ENCODE data around the gene HTRA3. TPM values are rescaled to one million over a fixed set of nuclear protein-coding genes. Genes with fewer than 3 reads are reported as not detected.

The HTRA3 gene
- total RNA-seq, 1 donor from 2014 or later = 1.6 TPM

DNA sequence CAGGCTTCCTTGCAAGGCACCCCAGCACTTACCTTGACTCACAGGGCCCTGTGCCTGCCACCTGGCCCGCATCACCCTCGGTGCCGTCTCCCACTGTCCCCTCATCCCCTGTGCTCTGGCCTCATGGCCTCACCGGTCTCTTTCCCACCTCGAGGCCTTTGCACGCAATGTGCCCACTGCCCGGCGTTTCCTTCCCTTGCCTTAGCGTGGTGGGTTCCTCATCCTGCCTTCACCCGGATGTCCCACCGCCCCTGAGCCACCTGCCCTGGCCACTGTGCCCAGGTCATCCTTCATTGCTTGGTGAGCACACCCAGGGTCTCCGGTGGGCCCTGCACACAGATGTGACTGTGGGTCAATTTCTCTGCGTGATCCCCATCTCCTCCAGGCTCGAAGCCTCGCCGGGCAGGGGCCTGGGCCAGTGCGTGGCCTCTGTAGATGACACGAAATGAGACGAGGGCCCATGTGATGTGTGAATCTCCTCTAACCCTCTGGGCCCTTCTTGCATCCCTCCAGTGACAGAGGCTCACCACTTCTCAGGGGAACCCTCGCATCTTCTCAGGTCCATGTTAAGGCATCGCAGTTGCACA lies 4.6 kb downstream of the HTRA3 start:
- H4K20me1 ChIP-seq (ENCODE audit: low read depth) = no peaks in the 10 kb centered on the region
- H3K36me3 Mint-ChIP-seq = no peaks in the 10 kb centered on the region
- H3K79me2 ChIP-seq (ENCODE audit: low read depth) = no peaks in the 10 kb centered on the region
- peak overlapping the region; percentile 94 for H3K27ac Mint-ChIP-seq
- peaks cover 7% of the 10 kb centered on the region for H3F3A ChIP-seq (ENCODE audit: low read depth)
- H3K27ac ChIP-seq = no peak overlapping the region
- peaks cover 34% of the 10 kb centered on the region for H3K27me3 Mint-ChIP-seq (ENCODE audit: insufficient read depth, low read depth)
- TF ChIP-seq EZH2 (IDR thresholded peaks at IDR 0.05) = no peak
- TF ChIP-seq, protein P1, sequence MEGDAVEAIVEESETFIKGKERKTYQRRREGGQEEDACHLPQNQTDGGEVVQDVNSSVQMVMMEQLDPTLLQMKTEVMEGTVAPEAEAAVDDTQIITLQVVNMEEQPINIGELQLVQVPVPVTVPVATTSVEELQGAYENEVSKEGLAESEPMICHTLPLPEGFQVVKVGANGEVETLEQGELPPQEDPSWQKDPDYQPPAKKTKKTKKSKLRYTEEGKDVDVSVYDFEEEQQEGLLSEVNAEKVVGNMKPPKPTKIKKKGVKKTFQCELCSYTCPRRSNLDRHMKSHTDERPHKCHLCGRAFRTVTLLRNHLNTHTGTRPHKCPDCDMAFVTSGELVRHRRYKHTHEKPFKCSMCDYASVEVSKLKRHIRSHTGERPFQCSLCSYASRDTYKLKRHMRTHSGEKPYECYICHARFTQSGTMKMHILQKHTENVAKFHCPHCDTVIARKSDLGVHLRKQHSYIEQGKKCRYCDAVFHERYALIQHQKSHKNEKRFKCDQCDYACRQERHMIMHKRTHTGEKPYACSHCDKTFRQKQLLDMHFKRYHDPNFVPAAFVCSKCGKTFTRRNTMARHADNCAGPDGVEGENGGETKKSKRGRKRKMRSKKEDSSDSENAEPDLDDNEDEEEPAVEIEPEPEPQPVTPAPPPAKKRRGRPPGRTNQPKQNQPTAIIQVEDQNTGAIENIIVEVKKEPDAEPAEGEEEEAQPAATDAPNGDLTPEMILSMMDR (IDR thresholded peaks at IDR 0.05) = no peak
- TF ChIP-seq EZH2phosphoT487 (IDR thresholded peaks at IDR 0.05) = no peak
- H3K27me3 ChIP-seq = peaks cover 30% of the 10 kb centered on the region
- H3K9me3 ChIP-seq (ENCODE audit: low read depth) = no peaks in the 10 kb centered on the region
- H3K9ac ChIP-seq = no peak overlapping the region
- no peak overlapping the region for H2AFZ ChIP-seq (replicated peaks)
- peak overlapping the region; percentile 62 for H3K4me3 Mint-ChIP-seq
- H3K4me1 ChIP-seq = peaks cover 12% of the 10 kb centered on the region
- peaks cover 2% of the 10 kb centered on the region for H3K9me3 Mint-ChIP-seq
- no peaks in the 10 kb centered on the region for H3K36me3 ChIP-seq
- no peak for DNase-seq (ENCODE audit: low spot score)
- H3K4me3 ChIP-seq = no peak overlapping the region
- peak overlapping the region; percentile 36 for H3K4me2 ChIP-seq
- peaks cover 42% of the 10 kb centered on the region for H3K4me1 Mint-ChIP-seq

DNA sequence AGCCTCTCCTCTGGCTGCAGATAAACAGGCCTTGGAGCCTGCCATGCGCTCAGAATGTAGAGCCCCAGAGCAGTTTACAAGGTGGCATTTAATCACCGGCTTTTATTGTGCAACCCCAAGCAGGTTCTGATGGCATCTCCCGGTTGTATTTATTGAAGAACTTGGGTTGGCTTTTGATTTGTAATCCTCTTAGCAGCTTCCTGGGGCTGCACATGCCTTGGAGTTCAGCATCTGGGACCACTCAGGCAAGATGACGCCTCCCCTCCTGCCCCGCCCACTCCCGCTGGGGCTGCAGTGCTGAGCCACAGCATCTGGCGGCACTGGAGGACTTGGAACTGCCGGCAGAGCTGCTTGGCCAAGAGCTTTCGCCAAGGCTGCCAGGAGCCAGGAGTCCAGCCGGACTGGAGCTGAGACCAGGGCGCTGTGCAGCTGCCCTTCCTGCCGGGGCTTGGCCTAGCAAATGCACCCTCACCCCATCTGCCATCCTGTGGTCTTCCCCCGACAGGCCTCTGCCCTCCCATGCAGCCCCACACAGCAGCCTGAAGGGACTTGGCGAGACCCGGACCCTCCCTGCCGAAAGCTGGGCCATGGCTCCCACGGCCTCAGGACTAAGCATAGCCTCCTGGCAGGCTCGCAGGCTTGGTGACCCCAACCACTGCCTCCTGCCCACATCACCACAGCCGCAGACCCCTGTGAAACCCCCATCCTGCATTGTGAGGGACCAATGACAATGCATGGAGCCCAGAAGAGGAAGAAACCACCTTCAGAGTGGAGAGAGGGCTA lies 5.4 kb downstream of the HTRA3 start:
- Mint-ChIP-seq H3K27me3 (ENCODE audit: insufficient read depth, low read depth) (peaks cover 33% of the 10 kb centered on the region), H3K27ac (peak overlapping the region; percentile 94), H3K4me1 (peaks cover 45% of the 10 kb centered on the region), H3K9me3 (peaks cover 2% of the 10 kb centered on the region), H3K36me3 (no peaks in the 10 kb centered on the region), H3K4me3 (peak overlapping the region; percentile 46)
- Histone ChIP-seq H3K4me2 (peak overlapping the region; percentile 36), H3K9ac (no peak overlapping the region), H4K20me1 (ENCODE audit: low read depth) (no peaks in the 10 kb centered on the region), H3K27me3 (peaks cover 22% of the 10 kb centered on the region), H3K27ac (no peak overlapping the region), H3K79me2 (ENCODE audit: low read depth) (no peaks in the 10 kb centered on the region), H2AFZ (replicated peaks) (no peak overlapping the region), H3K4me1 (peaks cover 12% of the 10 kb centered on the region), H3F3A (ENCODE audit: low read depth) (peaks cover 7% of the 10 kb centered on the region), H3K36me3 (no peaks in the 10 kb centered on the region), H3K4me3 (no peak overlapping the region), H3K9me3 (ENCODE audit: low read depth) (no peaks in the 10 kb centered on the region)
- DNase-seq (ENCODE audit: low spot score) = peak; percentile 95
- TF ChIP-seq EZH2phosphoT487 (IDR thresholded peaks at IDR 0.05) = no peak
- TF ChIP-seq, protein P1 (IDR thresholded peaks at IDR 0.05) = peak; percentile 32
- no peak for TF ChIP-seq EZH2 (IDR thresholded peaks at IDR 0.05)

DNA sequence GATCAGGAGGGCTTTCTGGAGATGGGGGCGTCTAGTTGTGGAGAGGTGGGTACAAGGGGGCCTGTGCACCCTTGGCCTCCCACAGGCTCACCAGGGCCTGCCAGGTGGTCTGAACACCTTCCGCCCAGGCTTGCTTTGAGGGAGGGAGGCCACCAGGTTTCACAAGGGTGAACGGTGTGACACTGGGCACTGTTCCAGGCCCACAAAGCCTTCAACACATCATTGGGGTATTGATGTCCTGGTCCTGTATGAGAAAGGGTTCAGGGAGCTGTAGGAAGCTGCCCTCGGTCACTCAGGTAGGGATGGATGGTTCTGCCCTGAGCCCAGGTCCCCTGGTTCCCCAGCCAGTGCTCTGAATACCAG lies 6.0 kb downstream of the HTRA3 start:
- Histone ChIP-seq H3K9ac (no peak overlapping the region), H3K9me3 (ENCODE audit: low read depth) (no peaks in the 10 kb centered on the region), H2AFZ (replicated peaks) (no peak overlapping the region), H4K20me1 (ENCODE audit: low read depth) (no peaks in the 10 kb centered on the region), H3K4me1 (peaks cover 12% of the 10 kb centered on the region), H3K79me2 (ENCODE audit: low read depth) (no peaks in the 10 kb centered on the region), H3K36me3 (no peaks in the 10 kb centered on the region), H3K4me2 (no peak overlapping the region), H3K27ac (no peak overlapping the region), H3K27me3 (peaks cover 16% of the 10 kb centered on the region), H3F3A (ENCODE audit: low read depth) (peaks cover 7% of the 10 kb centered on the region), H3K4me3 (no peak overlapping the region)
- no peak for DNase-seq (ENCODE audit: low spot score)
- Mint-ChIP-seq H3K27ac (peak overlapping the region; percentile 33), H3K36me3 (no peaks in the 10 kb centered on the region), H3K9me3 (peaks cover 2% of the 10 kb centered on the region), H3K4me1 (peaks cover 46% of the 10 kb centered on the region), H3K27me3 (ENCODE audit: insufficient read depth, low read depth) (peaks cover 33% of the 10 kb centered on the region), H3K4me3 (peak overlapping the region; percentile 46)
- TF ChIP-seq EZH2 (IDR thresholded peaks at IDR 0.05) = no peak
- no peak for TF ChIP-seq EZH2phosphoT487 (IDR thresholded peaks at IDR 0.05)
- TF ChIP-seq, protein P1 (IDR thresholded peaks at IDR 0.05) = no peak

All from neural progenitor cell (in vitro differentiated cells).